GM21423 (cell line): ENCODE data around the gene PDZD7.

ENCODE experiments used
- ATAC-seq: cut with Tn5 transposase; IDR thresholded peaks from one replicate; pipeline ENCODE4 v1.9.1; 2021; ENCODE audit warnings: mild to moderate bottlenecking, moderate library complexity; ENCODE audit not compliant: unreplicated experiment

PDZD7 gene

GRCh38 chr10:100969187-100970075, 61.5 kb downstream of the PDZD7 start, which contains the start of gene SEMA4G:
SEMA4G (plus strand) TSS chr10:100969504; CDS start chr10:100972913, 3,409 bp downstream.
- ATAC-seq, result no peak

DNA sequence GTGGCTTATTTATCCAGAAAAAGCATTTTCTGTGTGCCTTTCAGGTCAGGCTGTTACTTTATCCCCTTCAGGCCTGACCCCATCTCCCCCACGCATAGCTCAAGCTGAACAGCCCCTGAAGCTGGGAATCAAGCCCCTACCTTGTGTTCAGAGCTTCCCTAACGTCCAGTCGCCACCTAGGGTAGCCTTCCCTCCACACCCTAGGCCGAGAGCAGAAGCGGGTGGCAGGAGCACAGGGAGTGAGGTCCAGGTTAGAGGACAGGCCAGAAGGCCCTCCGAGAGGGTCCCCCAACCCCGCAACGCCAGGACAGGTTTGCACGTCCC, 62.1 kb downstream of the PDZD7 start:
- no peak for ATAC-seq

DNA sequence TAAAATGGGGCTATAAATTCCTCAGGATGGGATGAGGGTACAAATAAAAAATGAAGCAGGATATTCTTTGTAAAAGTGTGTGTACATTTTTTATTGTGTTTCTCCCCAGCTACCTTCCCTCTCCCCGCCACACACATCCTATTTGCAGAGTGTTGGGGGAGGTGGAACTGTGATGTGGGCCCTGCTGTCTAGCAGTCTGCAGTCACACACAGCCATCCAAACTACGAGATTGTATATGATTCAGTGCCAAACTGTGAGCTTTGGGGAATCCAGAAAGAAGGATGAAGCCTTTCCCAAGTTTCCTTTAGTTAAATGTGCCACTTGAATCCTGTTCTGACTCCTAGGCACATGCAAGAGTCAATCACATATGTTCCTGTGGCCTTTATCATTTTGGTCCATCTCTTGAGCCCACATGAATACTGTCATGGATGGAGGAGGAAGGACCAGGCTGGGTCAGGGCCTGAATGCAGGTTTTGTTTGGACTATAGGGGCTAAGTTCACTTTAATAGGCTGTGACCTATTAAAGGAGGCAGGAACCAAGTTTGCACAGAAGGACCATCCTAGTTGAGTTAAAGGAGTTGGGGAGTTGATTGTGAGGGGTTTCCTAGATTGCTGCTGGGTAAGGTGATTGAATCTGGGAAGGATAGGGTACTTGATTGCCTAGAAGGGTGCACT, 62.7 kb downstream of the PDZD7 start:
- ATAC-seq, result no peak

DNA sequence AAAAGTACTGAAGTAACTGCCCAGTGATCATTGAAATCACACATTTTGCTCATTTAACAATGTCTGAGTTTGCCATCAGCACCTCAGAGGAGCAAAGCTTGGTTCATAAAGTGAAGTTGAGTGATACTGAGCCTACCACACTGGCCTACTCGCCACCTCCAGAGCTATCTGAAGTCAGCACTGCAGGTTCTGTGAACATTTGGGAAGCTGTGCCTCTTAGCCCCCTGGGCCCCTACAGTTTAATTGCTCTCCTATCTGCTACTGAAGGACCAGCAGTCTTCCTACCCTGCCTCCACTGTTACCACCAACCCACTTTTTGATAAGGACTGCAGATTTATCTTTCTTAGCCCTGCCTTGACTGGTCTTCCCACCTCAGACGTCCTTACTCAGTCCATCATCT, 63.6 kb downstream of the PDZD7 start:
- ATAC-seq, result no peak

DNA sequence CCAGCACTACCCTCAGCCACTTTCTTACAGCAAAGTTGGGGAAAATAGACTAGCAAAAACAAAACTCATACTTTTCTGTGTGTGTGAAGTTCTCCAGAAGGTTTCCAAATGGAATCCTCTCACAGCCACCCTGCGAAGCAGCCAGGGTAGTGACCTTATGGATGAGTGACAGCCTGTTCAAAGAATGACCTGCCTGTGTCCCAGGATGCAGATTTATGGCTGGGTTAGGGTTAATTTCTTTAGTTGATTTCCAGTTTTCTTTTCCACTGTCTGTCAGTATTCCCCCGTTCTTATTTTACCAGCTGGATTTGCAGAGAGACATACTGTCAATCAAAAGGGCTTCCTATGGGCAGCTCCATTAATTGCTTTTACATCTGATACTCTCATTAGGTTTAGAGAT, 64.0 kb downstream of the PDZD7 start:
- ATAC-seq, result no peak

DNA sequence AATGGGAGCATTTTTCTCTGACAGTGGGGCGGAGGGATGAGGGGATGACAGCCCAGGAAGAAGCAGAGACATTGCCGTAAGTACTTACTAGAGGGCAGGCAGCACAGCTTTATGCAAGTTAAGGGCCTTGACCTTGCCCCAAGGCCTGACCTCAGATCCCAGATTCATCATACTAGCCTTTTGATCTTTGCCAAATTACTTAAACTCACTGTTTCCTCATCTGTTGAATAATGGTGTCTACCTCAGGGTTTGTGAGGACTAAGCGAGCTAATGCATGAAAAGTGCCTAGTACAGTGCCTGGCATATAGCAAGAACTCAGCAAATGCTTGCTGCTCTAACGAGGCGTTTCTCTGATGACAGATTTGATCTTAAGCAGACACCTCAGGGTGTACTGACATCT, 65.1 kb downstream of the PDZD7 start:
- no peak for ATAC-seq

GRCh38 chr10:100963826-100964225, 67.1 kb downstream of the PDZD7 start:
- ATAC-seq, result no peak

DNA sequence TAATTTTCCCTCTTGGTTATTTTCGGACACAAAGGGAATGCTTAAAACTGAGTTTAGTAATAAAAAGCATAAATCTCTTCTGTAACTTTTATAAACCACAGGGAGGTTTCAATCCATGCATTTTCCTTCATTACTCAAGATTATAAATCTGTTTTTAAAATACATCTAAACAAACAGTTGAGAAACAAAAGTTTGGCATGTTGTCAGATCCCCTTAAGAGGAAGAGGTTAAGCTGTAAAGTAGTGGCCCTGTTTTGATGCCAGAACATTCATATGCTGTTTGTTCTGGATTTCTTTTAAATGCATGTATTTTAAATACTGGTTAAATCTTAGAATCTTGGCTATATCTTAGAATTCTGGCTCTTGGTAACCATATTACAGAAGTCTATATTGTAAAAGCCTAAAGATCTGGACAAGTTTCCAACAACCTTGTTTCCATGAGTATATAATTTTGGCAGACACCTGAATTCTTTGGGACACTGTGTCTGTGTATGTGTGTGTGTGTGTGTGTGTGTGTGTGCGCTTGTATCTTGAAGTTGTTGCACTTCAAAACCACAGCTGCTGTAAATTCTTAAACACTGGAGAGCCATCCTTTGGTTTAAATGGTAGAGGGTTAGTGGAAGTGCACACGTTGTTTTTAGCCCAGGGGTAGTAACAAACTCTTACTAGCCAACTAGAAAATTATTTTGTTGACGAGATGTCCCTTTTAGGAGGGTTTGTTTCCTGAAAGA, 68.4 kb downstream of the PDZD7 start:
- no peak for ATAC-seq

GRCh38 chr10:100960251-100960650, 70.7 kb downstream of the PDZD7 start:
- ATAC-seq, result no peak
